ENCODE results near the gene FERMT2. TPM values are rescaled to one million over a fixed set of nuclear protein-coding genes. Genes with fewer than 3 reads are reported as not detected.

The FERMT2 gene
- 10 to 100 TPM; 38.8 to 62.9 TPM for total RNA-seq

- WGBS = under 1% methylated on average over 28 of the region's 95 CpGs
- peaks cover 12% of the 10 kb centered on the region for H3K4me1 ChIP-seq (replicated peaks)
- H3K36me3 ChIP-seq = no peaks in the 10 kb centered on the region
- peak within 1 kb of the TSS; percentile 97 to 98 for H3K27ac ChIP-seq
- TF ChIP-seq POLR2A (IDR thresholded peaks at IDR 0.05) = peak; percentile 56
- TF ChIP-seq, protein P1, sequence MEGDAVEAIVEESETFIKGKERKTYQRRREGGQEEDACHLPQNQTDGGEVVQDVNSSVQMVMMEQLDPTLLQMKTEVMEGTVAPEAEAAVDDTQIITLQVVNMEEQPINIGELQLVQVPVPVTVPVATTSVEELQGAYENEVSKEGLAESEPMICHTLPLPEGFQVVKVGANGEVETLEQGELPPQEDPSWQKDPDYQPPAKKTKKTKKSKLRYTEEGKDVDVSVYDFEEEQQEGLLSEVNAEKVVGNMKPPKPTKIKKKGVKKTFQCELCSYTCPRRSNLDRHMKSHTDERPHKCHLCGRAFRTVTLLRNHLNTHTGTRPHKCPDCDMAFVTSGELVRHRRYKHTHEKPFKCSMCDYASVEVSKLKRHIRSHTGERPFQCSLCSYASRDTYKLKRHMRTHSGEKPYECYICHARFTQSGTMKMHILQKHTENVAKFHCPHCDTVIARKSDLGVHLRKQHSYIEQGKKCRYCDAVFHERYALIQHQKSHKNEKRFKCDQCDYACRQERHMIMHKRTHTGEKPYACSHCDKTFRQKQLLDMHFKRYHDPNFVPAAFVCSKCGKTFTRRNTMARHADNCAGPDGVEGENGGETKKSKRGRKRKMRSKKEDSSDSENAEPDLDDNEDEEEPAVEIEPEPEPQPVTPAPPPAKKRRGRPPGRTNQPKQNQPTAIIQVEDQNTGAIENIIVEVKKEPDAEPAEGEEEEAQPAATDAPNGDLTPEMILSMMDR (IDR thresholded peaks at IDR 0.05) = peak in 1 of 4 experiments; percentile 33
- peak; percentile 57 for TF ChIP-seq POLR2AphosphoS5 (IDR thresholded peaks at IDR 0.05)
- H3K27me3 ChIP-seq (replicated peaks; ENCODE audit: insufficient read depth) = no peaks in the 10 kb centered on the region
- peak within 1 kb of the TSS; percentile 92 to 96 for H3K4me3 ChIP-seq
- H3K9me3 ChIP-seq = no peaks in the 10 kb centered on the region
- intact Hi-C loops (cut with DNase I) = loop anchor here (5.0 to 10.0 kb wide), 3 partner anchors 354 to 636 kb away; partner anchors contain the start of genes GPR137C, PTGER2 and TXNDC16
- peak; percentile 86 for DNase-seq (ENCODE audit: low spot score)
These were observed at the start of gene FERMT2 for GRCh38 chr14:52950898-52951680. FERMT2 (minus strand) TSS chr14:52951050; CDS start chr14:52950568, 482 bp downstream.

DNA sequence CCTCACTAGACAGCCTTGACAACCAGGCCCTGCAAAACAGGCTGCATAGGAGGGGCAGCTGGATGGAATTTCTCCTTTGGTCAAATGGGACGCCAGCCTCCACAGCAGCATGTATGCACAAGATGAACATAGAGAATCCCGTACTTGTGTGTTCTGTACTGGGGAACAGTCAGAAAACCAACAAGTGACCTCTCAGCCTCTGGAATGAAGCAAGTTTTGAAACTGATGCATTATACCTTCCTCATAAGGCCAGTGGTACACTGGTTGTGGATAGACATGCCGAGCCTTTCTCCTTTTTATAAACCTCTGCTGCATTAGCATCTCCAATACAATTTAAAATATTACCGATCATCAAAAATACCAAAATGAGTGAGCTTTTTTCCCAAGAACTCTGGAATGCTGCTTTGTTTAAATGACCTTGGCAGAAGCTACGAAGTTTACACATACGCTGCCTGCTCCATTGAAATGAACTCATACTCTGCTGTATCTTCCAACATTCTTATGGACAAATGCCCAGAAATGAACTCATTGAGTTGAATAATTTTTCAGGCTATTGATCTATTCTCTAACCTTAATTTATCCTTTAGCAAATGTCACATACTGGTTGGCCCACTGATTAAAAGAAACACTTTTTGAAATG, 47.6 kb upstream of the FERMT2 start:
- intact Hi-C loops (cut with DNase I) = no loop called here
- no peaks in the 10 kb centered on the region for H3K4me1 ChIP-seq (replicated peaks)
- no peaks in the 10 kb centered on the region for H3K36me3 ChIP-seq
- H3K27me3 ChIP-seq (replicated peaks; ENCODE audit: insufficient read depth) = no peaks in the 10 kb centered on the region
- TF ChIP-seq POLR2A (IDR thresholded peaks at IDR 0.05) = no peak
- TF ChIP-seq POLR2AphosphoS5 (IDR thresholded peaks at IDR 0.05) = no peak
- TF ChIP-seq, protein P1 (IDR thresholded peaks at IDR 0.05) = no peak
- no peak for DNase-seq (ENCODE audit: low spot score)
- no peak overlapping the region for H3K27ac ChIP-seq
- no peak overlapping the region for H3K4me3 ChIP-seq
- 52% methylated on average over 6 of the region's 6 CpGs for WGBS
- no peaks in the 10 kb centered on the region for H3K9me3 ChIP-seq

DNA sequence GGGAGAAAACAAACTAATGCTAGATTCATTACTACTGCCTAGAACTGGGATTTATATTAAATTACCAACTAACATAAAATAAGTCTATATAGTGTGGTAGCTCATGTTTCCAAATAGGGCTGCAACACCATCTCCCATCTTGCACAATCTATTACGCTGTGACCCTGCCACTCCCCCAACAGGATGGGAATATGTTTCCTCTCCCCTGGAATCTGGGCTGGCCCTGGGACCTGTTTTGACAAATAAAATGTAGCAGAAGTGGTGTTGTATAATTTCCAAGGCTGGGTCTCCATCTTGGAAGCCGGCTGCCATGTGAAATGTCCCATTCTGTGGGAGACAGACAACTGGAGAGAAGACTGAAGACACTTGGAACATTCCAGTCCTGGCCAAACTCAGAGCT, 45.6 kb upstream of the FERMT2 start:
- 92% methylated on average over 2 of the region's 2 CpGs for WGBS
- Histone ChIP-seq H3K9me3 (no peaks in the 10 kb centered on the region), H3K36me3 (no peaks in the 10 kb centered on the region), H3K27me3 (replicated peaks; ENCODE audit: insufficient read depth) (no peaks in the 10 kb centered on the region), H3K4me3 (no peak overlapping the region), H3K4me1 (replicated peaks) (no peaks in the 10 kb centered on the region), H3K27ac (no peak overlapping the region)
- DNase-seq (ENCODE audit: low spot score) = no peak
- intact Hi-C loops (cut with DNase I) = no loop called here
- TF ChIP-seq, protein P1 (IDR thresholded peaks at IDR 0.05) = no peak
- TF ChIP-seq POLR2AphosphoS5 (IDR thresholded peaks at IDR 0.05) = no peak
- TF ChIP-seq POLR2A (IDR thresholded peaks at IDR 0.05) = no peak

DNA sequence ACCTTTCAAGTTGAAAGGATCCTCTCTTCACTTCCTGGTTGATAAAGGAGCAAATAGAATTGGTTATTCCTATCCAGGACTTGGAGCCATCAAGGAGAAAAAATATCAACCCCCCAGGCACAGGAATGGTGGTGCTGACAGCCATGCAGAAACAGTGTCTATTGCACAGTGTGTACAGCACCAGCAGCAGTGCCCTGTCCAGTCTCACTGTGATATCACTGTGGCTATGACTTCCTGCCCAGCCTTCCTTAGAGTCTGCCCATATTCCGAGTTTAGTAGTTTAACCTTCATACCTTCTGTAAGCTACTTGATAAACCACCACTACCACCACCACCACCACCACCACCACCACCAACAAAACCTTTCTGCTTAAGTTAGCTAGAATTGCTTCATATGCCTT, 45.1 kb upstream of the FERMT2 start:
- TF ChIP-seq POLR2AphosphoS5 (IDR thresholded peaks at IDR 0.05) (no peak), POLR2A (IDR thresholded peaks at IDR 0.05) (no peak)
- TF ChIP-seq, protein P1 (IDR thresholded peaks at IDR 0.05) = no peak
- DNase-seq (ENCODE audit: low spot score) = no peak
- intact Hi-C loops (cut with DNase I) = no loop called here
- Histone ChIP-seq H3K4me1 (replicated peaks) (no peaks in the 10 kb centered on the region), H3K9me3 (no peaks in the 10 kb centered on the region), H3K4me3 (no peak overlapping the region), H3K27ac (no peak overlapping the region), H3K36me3 (no peaks in the 10 kb centered on the region), H3K27me3 (replicated peaks; ENCODE audit: insufficient read depth) (no peaks in the 10 kb centered on the region)
- 77% methylated on average over 1 of the region's 1 CpG for WGBS
